Liver (tissue), 3 donors: ENCODE results near the gene ALDH1A2.

ENCODE experiments used
- CTCF ChIP-seq: fragments of 150-350 bp; IDR thresholded peaks from 2 replicates; pipeline ENCODE4 v1.5.1; 2017; ENCODE audit warnings: improper control_type of control experiment, low read depth, low read length; ENCODE audit not compliant: missing input control
- SP1 ChIP-seq: IDR thresholded peaks from 2 replicates; pipeline ENCODE4 v1.6.1; 2018; ENCODE audit warnings: antibody characterized with exemption, mild to moderate bottlenecking
- donor health status: healthy.
- donor health status: healthy.

- no peak for TF ChIP-seq CTCF
- TF ChIP-seq SP1: no peak
Measured at GRCh38 chr15:58078591-58078990, 13.1 kb upstream of the ALDH1A2 start.
